NCI-H226 (cell line): ENCODE data around the gene TAS2R38.
"Not testable (repeated sequence)": the region's sequence is repeated elsewhere in the genome, so short reads cannot be mapped to it uniquely, and the experiment has no call there.

Experiments
- DNase-seq: peaks from one replicate; pipeline ENCODE4 v3.0.0-alpha.2; 2015

TAS2R38 gene

GRCh38 chr7:141973673-141974072, at the start of gene TAS2R38:
TAS2R38 (minus strand) TSS chr7:141973773; CDS start chr7:141973689, 84 bp downstream.
- DNase-seq = no peak

DNA sequence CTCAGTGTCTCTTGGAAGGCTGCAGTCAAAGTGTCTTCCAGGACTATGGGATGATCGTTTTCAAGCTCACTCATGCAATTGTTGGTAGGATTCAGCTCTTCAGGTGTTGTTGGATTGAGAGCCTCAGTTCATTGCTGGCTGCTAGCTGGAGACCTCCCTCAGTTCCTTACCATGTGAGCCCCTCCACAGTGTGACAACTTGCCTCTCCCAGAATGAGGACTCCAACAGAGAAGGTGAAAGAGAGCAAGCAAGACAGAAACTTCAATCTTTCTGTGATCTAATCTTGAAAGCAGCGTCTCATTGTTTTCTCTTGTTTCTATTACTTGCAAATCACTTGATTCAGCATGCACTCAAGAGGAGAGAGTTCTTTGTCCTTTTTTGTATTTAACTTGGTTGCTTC, 44.6 kb upstream of the TAS2R38 start:
- no peak for DNase-seq

GRCh38 chr7:142017451-142017850, 43.9 kb upstream of the TAS2R38 start:
- DNase-seq = no peak

DNA sequence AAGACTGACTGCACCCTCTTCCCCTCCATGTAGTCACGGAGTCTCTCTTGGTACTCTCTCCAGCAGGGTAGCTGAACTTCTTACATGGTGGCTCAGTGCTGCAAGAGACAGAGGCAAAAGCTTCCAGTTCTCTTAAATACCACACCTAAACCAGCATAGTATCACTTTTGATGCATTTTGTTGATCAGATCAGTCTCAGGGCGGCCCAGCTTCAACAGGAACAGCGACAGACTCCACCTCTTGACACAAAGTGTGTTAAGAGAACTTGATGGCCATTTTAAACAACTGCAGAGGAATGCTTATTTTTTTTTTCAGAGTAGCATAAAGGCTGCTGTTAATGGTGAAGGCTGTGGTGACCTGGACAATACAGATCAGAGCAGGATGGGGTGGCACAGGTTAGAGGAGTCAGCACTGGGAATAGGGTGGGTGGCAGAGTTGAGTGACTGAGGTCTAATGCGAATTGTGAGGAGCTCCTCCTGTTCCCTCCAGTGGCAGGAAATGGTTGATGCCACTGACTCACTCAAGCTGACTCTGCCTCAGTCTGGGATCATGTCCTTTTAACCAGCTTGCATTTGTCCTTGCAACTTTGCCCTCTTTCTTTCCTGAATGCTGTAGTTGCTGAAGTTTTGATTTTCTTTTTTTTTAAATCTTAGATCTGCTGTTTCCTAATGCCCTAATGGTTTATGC, 39.4 kb upstream of the TAS2R38 start:
- DNase-seq = peak; percentile 31

GRCh38 chr7:142010952-142011548, 37.5 kb upstream of the TAS2R38 start:
- no peak for DNase-seq

DNA sequence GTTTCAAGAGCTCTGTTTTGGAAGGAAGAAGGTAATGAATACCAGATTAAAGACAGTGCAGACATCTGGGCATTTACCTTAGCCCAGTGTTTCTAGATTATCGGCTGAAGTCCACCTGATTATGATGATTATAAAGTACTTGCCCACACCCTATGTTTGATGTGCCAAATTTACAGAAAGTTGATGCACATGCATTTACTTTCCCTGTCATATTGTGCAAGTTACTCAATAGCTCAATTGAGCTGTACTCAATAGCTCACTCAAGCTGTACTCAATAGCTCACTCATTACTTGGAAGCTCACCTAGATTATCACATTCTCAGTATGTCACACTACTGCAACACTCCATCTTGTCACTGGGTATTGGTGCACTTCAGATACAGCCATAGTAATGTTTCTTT, 35.6 kb upstream of the TAS2R38 start:
- no peak for DNase-seq

- no peak for DNase-seq
Measured at GRCh38 chr7:142006577-142006976, 33.0 kb upstream of the TAS2R38 start.

DNA sequence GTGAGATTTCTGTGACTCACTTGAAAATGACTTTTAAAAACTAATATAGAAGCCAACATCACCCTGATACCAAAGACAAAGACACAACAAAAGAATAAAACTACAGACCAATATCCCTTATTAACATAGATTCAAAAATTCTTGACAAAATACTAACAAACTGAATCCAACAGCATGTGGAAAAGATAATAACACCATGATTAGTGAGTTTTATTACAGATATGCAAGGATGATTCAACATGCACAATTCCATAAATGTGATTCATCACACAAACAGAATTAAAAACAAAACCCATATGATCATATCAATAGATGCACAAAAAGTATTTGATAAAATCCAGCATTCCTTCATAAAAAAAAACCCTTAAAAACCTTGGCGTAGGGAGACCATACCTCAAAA, 28.6 kb upstream of the TAS2R38 start:
- peak; percentile 25 for DNase-seq

DNA sequence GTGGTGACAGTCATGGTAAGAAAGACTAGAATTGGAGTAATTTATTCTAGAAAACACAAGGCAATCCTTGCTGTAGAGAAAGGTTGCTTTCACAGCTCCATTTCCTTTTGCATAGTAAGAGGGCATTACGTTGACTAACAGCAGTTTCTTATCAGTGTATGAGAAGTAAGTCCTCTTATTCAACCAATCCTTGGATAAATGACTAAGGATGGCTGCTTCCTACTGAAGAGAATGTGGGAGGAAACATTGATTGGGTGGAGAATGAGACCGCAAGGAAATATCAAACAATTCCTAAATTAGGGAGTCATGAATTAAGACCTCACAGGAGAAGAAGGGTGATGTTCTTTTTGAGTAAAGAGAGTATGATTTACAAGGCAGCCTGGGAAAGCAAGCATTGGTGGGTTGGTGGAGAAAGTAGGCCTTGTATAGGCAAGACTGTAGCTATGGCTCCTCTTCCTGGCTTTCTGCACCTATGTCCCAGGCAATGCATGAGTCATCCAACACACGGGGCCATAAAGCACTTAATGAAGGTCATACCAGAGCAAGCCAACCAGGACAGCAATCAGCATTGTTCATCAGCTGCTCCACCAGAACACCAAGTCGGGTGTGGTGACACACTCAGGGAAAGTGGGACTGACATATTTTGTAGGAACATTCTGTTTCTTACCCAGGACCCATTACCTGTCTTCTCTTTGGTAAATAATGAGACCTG, 27.7 kb upstream of the TAS2R38 start:
- peak; percentile 92 for DNase-seq

DNA sequence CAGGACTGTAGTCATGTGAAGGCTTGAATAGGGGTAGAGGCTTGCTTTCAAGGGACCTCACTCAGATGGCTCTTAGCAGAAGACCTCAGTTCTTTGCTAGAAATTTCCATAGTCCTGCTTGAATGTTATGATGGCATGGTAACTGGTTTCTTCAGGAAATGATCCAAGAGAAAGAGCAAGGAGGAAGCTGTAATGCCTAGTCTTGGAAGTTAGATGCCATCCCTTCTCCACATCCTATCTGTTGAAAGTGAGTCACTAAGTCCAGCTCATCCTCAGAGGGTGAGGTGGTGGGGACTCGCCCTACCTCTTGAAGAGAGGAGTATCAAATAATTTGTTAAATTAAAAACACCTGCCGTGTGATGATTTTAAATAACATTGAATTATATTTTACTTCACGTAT, 26.7 kb upstream of the TAS2R38 start:
- DNase-seq = peak; percentile 68

- no peak for DNase-seq
Measured at GRCh38 chr7:141999058-141999623, 25.6 kb upstream of the TAS2R38 start.

DNA sequence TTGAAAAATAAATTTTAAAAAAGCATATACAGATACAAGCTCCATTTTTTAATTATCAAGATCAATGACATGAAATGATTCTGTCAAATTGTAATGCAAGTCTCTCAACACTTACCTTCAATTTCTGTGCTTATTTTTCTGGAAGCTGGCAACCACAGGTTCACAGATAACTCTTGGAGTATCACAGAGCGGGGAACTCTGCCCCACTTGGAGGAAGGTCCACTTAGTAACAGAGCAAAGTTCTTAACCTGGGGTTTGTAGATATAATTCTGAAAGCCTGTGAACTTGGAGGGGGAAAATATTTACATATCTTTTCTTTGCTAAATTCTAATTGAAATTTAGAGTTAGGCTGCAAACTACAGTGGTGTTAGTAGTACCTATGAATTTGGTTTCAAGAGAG, 19.8 kb upstream of the TAS2R38 start:
- DNase-seq = no peak

DNA sequence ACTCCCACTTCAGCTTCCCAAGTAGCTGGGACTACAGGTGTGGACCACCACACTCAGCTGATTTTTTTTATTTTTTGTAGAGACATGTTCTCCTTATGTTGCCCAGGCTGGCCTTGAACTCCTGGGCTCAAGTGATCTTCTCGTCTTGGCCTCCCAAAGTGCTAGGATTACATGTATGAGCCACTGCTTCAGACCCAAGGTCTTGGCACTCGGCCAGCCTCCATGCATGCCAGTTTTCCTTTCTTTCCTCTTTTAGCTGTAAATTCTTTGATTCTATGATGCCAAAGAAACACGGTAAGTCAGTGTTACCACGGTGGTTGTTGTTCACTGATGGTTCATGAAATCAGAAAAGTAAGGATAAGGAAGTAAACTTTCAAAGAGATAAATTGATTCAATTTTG, 19.1 kb upstream of the TAS2R38 start:
- no peak for DNase-seq

DNA sequence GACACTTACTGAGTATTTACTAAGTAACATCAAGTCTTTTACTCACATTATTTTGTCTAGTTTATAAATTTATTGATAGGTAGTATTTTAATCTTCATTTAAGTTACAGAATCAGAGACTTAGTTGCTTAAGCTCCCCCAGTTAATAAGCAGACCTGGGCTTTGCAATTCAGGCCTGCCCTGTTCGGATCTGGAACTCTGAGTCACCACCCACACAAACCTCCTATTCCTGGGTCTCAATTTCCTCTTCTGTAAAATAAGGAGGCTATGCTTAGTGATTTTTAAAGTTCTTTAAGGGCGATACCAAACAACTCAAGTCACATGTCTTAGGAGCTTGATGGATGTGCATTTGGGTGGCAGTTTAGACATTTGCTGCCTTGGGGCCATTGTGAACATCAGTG, 18.6 kb upstream of the TAS2R38 start:
- DNase-seq = no peak

DNA sequence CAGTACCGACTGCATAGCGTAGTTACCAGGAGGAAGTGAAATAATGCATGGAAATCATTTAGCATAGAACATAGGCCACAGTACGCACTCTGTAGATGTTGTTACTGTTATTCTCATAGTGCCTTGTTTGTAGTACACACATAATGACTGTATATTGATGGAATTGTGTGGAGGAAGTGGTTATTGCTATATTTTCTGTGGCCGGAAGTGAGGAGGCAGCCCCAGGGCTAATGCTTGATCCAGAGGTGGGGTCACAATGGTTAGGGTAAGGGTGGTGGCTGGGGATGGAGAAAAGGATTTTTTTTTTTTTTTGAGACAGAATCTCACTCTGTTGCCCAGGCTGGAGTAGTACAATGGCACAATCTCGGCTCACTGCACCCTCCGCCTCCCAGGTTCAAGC, 17.6 kb upstream of the TAS2R38 start:
- no peak for DNase-seq

DNA sequence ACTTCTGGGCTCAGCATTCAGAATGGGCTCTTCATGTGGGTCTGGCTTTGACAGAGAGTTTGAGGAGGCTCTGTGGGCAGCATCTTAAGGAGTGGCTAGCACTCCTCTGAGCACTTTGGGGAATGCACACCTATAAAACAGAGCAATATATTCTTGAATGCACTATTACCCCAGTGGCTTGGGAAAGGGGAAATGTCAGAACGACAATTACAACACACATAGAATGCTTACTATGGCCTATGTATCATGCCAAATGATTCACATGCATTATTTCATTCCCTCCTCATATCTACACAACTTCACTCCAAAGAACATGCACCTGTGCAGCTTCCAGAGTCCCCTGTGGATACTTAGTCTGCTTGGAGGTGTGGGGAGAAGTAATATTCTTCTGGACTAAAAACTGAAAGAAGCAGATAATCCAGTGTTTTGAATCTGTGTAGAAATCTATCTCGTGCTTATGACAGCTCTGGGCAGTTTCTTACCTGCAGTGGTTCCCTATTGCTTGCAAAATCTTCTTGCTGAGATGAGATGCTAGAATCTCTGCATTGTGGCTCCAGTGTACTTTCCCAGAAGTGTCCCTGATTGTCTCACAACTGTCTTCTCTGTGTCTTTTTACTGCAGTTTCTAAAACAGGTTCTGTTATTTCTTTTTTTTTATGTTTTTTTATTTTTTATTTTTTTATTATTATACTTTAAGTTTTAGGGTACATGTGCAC, 16.6 kb upstream of the TAS2R38 start:
- DNase-seq = no peak

DNA sequence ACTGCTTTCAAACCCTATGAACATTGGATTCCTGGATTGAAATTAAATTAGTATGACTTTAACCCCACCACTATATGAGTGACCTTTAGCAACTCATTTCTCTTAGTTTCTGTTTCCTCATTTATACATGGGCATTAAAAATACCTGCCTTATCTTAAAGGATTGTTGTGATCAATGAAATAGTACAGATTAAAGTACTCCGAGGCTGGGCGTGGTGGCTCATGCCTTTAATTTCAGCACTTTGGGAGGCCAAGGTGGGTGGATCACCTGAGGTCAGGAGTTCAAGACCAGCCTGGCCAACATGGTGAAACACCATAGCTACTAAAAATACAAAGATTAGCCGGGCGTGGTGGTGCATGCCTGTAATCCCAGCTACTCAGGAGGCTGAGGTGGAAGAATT, 14.2 kb upstream of the TAS2R38 start:
- not testable (repeated sequence) for DNase-seq

DNA sequence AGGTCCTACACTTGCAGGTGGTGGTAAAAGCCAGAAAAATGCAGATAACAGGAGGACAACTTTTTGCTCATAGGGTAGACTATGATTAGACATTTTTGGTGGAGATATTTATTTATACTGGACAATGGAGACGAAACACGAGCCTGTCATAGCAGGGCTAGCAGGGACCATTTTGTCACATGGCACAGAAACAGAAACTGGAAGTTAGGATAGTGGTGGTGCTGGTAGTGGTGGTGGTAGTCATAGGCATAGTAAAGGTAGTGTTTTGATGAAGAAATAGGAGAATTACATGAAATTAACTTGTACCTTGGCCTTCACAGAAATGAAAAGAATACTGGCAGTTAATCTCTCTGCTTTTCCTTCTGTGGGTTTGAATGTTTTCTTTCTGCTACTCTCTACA, 13.3 kb upstream of the TAS2R38 start:
- DNase-seq = no peak

- DNase-seq = not testable (repeated sequence)
Measured at GRCh38 chr7:141985926-141986325, 12.4 kb upstream of the TAS2R38 start.

GRCh38 chr7:141979568-141979967, 6.0 kb upstream of the TAS2R38 start:
- no peak for DNase-seq

DNA sequence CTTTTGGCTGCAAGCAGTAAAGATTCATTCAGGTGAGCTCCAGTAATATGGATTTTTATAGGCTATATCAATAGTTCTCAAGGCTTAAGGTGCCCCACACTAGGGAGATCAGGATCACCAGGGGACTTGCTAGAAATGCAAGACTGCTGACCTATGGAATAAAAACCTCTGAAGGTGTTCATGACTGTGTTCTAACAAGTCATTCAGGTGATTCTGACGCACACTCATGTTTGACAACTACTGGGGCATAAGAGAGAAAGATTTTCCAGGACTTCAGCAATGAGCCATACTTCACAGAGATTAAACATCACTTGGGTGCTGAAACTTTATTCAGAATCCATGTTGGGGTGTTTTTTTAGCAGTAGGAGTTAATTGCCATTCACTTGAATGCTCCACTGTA, 4.8 kb upstream of the TAS2R38 start:
- no peak for DNase-seq

GRCh38 chr7:141976524-141977245, 3.1 kb upstream of the TAS2R38 start:
- no peak for DNase-seq
